Fibroblast of gingiva (primary cell): ENCODE data around the gene NOD2.

Experiments
- DNase-seq: peaks from one replicate; pipeline ENCODE4 v3.0.0-alpha.2; 2011; ENCODE audit warnings: low read depth

Gene NOD2

DNA sequence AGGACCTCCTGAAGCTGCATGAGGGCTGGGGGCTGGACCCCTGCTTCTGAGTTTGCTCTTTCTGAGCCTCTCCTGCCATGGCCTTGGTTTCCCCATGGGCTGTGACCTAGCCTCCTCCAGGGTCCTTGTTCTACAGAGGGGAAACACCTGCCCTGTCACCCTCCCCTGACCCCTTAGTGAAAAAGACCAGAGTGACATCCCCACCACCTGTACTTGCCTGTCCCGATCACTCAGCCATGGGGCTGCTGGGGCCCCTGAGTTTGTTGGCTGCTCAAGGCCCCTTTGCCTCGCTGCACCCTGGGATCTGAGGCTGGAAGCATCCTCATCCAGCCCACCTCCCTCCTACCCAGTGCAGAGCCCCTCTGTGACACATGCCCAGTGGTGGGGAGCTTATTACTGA is 800 bp downstream of the NOD2 start:
- no peak for DNase-seq

DNA sequence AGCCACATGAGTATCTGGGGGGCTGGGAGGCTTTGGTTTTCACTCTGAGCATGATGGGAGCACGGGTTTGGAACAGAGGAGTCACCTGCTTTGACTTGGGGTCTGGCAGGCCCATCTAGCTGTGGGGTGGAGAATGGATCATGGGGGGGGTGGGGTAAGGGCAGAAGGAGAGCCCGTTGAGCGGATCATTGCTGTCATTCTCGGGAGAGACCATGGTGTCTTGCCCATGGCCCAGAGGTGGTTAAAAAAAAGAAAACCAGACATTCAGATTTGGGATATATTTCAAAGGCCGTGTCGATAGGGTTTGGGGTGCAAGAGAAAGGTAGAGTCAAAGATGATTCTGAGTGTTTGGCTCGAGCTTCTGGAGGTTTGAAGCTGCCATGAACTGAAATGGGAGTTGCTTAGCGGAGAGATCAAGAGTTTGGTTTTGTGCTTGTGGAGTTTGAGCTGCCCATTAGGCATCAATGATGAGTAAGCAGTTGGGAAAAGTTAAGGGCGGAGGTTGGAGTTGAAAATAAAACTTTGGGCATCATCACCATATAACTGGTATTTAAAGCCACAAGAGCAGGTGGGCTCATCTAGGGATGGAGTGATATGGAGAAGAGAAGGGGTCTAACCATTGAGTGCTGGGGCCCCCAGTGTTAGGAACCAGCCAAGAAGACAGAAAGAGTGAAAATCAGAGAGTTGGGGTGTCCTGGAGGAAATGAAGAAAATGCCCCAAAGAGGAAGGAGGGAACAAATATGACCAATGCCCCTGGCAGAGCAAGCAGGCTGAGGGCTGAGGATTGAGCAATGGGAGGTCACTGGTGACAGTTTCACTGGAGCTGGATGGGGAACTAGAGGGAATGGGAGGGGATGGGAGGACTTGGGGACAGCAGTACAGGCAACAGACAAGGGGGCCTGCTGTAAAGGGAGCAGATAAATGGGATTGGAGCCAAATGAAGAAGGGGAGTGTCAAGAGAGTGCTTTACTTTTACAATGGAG is 1.9 kb downstream of the NOD2 start:
- DNase-seq, result no peak

DNA sequence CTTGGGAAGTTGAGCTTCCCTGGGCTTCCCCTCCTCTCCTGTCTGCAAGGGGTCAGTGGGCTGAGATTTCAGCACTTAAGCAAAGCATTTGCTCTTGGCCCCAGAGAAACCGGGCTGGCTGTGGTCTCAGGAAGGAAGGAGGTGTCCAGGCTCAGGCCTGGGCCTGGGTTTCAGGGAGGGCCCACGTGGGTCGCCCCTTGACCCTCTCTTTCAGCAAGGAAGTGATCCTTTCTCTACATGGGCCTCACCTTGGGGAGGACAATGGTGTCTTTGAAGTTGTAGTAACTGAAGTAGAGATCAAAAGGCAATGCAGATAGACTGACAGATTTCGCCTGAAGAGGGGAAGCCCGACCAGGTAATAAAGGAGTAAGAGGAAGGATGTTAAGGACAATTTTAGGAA is 2.7 kb downstream of the NOD2 start:
- DNase-seq, result no peak

DNA sequence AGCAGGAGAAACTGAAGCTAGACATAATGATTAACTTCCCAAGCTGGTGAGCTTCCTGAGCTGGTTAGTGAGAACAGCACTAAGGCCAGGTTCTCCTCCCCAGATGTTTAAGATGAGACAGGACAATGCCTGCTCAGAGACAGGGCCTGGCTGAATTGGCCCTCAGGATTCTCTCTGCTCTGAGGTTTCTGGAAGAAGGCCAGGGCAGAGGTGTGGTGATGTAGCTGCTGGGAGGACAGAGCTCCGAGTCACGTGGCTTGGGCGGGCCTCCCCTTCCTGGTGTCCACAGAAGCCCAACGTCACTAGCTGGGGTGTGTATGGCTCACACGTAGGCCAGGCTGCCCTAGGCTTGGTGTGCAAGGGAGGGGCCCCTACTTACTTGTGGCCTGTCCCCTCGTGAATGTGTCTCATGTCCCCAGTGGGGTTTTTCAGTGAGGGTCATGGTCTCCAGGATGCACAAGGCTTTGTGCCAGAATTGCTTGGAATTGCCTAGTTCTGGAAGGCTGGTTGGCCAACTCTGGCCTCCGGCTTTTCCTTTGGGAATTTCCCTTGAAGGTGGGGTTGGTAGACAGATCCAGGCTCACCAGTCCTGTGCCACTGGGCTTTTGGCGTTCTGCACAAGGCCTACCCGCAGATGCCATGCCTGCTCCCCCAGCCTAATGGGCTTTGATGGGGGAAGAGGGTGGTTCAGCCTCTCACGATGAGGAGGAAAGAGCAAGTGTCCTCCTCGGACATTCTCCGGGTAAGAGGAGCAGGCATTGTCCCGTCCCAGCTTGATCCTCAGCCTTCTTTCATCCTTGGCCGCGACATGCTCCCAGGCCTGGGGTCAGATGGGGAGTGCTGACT is 3.4 kb downstream of the NOD2 start:
- DNase-seq, result peak; percentile 21

DNA sequence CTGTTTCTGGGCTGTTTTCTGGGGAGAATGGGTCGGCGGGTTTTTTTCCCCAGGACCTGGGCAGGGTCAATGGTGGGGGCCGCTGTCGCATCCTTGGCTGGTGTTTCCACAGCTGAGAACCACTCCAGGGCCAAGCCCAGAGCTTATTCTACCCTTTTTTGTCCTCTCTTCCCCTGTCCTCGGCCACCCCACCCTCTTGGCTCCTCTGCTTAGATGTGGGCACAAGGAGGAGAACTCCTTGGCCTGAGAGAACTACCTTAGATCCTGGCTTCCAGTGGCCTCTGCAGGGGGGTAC is 4.0 kb downstream of the NOD2 start:
- no peak for DNase-seq

DNA sequence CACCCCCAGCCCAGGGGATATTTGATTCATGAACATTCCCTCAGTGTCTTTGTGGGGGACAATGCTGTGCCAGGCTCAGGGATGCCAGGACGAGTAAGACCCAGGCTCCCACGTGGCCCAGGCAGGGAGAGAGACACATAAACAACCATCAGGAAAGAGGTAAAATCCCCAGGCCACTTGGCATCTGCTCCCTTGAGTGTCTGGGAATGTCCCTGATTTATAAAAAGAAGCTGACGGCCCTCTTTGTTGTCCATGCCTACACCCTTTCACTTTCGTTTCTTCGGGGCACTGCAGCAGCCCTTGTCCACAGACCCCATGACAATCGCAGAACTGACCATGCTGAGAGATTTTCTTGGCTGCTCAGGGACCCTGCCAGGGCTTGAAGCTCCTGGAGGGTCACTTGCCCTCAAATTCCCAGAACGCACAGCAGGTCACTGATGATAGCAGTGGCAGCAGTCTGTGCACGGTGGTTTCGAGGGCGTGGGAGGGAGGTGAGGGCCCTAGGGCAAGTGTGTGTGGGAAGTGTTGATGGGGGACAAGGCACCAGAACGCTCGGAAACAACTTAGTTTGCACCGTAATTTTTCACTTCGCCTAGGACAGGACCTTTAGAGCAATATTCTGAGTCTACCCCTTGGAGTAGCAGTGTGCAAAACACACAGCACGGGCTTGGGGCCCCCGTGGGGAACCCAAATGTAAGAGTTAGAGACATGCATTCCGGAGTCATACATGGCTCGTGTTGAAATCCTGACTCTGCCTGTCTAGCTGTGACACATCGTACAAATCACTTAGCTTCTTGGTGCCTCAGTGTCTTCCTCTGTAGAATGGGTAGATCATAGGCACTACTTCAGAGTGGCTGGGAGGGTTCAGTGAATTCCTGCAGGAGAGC is 4.7 kb downstream of the NOD2 start:
- DNase-seq, result peak; percentile 33

DNA sequence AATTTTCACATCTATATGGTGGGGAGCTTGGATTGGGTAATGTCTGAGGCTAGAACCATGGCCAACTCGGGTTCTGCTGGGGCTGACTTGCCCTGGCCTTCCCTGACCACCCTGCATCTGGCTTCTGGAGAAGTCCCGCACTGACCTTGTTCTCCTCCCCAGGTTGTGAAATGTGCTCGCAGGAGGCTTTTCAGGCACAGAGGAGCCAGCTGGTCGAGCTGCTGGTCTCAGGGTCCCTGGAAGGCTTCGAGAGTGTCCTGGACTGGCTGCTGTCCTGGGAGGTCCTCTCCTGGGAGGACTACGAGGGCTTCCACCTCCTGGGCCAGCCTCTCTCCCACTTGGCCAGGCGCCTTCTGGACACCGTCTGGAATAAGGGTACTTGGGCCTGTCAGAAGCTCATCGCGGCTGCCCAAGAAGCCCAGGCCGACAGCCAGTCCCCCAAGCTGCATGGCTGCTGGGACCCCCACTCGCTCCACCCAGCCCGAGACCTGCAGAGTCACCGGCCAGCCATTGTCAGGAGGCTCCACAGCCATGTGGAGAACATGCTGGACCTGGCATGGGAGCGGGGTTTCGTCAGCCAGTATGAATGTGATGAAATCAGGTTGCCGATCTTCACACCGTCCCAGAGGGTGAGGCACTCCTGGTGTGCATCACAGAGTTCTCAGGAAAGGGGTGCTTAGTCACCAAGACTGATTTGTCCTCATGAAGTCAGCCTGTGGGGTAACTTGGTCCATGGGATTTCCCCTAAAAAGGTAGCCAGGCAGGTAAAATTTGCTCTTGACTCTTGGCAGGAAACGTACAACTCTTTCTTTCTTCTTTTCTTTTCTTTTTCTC is 6.1 kb downstream of the NOD2 start:
- DNase-seq, result peak; percentile 29

DNA sequence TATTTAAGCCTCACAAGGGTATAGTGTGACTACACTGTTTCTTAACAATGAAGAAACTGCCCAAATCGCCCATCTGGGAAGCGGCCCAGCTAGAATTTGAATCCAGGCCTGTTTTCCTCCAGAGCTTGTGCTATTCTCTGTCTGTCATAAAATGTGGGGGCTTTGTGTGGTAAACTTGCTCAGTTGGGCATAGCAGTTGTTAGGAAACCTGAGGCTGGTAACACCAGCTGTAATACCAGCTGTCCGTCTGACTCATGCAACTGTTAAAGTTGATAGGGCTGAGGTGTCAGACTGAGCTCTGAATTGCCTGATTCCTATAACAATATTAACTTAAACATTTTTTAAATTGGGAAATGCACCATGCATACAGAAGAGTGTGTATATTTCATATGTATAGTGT is 9.3 kb downstream of the NOD2 start:
- DNase-seq, result no peak

DNA sequence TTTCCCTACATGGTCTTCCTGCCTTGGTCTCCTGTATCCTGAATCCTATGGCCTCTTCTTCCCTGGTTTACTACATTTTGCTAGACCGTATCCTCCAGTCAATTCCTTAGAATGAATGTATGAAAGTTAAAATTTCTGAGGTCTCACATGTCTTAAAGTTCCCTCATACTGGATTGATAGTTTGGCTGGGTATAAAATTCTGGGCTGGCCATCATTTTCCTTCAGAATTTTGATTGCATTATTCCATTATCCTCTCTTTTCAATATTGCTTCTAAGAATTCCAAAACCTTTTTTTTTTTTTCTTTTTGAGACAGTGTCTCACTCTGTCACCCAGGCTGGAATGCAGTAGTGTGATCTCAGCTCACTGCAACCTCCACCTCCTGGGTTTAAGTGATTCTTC is 10.8 kb downstream of the NOD2 start:
- DNase-seq, result no peak

DNA sequence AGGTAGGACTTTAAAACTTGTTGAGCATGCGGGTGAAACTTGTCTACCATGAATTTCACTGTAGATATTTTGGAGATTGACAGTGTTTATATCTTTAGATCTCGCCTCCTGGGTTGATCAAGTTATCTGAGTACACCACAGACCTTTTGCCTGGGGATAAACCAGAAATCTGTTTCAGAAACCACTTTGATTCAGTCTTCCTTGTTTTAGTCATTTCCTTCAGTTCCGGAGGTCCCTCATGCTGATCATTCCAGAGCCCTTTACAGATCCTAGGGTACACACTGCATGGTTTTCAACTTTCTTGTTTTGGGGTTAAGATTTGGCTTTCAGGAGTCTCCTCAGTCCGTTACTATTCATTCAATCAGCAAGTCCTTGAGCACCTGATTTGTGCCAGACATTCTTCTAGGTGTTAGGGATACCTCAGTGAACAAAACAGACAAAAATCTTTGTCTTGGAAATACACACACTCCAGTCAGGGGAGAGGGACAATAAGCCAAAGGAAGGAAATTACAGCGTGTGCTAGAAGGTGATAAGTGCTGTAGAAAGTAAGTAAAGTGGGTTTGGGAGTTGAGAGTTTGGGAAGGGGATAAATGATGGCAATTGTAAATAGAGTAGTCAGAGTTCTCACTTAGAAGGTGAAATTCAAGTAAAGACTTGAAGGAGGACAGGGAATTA is 12.2 kb downstream of the NOD2 start:
- DNase-seq, result no peak

DNA sequence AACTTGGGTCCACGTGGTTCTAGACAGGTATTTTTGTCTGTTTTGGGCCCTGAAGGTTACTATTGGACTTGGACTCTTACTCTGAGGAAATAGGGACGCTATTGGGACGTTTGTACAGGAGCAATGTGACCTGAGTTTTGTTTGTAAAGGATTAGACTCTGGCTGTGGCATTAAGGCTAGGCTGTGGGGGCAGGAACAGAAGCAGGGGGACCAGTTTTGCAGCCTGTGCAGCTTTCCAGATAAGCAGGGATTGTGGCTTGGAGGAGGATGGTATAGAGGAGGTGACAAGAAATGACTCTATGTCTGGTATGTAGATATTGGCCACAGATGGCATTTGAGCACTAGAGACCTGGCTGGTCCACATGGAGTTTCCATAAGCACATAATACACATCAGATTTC is 12.8 kb downstream of the NOD2 start:
- DNase-seq, result no peak

DNA sequence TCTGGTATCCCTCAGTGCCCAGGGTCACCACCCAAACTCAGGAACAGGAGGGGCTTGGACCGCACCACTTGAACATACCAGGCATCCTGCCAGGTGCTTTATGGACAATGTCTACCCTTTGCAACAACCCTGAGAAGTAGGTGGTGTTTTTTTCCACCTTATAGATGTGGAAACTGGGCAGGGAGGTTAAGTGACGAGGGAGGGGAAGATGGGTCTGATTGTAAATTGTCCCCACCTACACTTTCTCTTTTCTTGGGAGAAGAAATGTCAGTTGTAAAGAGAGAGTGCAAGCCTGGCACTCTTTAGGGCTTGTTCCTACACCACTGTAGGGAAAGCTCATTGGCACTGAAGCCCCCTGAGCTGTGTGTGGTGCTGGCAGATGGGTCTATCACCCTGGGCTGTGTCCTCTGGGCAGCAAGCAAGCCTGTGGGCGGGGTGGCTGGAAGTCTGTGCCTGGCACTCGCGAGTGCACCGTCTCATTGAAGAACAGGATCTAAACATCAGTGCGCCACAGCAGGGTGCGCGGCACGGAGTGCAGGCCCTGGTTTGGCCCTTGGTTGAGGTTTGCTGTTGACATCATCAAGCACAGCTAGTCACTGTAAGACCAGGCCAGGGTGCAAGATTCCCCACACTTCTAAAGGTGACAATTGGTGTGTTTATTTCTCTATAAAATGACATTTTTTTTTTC is 15.1 kb downstream of the NOD2 start:
- DNase-seq, result no peak

DNA sequence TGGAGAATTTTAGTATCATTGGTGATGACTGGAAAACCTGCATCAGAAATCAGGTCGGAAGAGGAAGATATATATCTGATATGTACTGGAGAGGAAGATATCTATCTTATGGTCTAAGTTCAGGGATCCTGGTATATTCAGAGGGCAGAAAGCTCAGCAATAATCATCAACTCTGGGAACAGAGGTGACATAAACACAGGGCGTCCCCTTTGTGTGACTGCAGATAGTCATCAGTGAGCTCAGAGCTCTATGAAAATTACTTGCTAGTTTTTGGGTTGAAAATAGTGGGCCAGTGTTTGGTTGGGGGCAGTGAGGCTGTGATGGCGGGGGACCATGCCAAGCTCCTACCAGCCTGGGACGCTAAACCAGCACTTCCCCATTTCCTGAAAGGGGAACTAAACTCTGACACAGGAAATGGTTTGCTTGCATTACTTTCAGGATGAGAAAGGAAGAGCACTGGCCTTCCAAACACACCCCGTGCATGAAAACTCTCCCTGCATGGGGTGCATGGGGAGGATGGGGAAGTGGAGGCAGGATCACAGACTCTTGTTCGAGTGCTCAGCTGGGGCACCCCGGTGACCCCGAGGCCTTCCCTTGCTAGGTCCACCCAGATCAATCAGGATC is 15.8 kb downstream of the NOD2 start:
- no peak for DNase-seq

DNA sequence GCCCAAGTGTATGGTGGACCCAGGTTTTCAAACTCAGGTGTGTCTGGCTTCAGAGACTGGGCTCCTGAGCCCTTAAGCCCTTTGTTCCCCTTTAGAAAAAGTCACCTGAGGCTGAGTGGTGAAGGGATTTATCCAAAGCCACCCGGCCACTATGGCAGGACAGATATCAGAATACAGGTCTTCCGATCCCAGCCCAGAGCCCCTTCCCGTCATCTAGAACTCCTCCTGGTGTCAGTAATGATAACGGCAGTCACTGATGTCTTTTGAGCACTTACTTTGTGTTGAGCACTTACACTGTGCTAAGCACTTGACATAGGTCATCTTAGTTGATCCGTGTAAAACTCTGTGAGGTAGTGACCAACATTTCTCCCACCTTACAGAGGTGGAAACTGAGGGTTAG is 16.6 kb downstream of the NOD2 start:
- no peak for DNase-seq

DNA sequence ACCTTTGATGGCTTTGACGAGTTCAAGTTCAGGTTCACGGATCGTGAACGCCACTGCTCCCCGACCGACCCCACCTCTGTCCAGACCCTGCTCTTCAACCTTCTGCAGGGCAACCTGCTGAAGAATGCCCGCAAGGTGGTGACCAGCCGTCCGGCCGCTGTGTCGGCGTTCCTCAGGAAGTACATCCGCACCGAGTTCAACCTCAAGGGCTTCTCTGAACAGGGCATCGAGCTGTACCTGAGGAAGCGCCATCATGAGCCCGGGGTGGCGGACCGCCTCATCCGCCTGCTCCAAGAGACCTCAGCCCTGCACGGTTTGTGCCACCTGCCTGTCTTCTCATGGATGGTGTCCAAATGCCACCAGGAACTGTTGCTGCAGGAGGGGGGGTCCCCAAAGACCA is 17.6 kb downstream of the NOD2 start:
- no peak for DNase-seq

DNA sequence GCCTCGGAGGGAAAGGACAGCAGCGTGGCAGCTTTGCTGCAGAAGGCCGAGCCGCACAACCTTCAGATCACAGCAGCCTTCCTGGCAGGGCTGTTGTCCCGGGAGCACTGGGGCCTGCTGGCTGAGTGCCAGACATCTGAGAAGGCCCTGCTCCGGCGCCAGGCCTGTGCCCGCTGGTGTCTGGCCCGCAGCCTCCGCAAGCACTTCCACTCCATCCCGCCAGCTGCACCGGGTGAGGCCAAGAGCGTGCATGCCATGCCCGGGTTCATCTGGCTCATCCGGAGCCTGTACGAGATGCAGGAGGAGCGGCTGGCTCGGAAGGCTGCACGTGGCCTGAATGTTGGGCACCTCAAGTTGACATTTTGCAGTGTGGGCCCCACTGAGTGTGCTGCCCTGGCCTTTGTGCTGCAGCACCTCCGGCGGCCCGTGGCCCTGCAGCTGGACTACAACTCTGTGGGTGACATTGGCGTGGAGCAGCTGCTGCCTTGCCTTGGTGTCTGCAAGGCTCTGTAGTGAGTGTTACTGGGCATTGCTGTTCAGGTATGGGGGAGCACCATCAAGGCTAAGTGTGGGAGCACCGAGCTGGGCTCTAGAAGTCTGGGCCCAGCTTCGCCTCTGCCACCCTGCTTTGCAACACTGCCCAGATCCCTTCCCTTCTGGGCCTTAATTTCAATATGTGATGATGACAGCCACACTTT is 18.6 kb downstream of the NOD2 start:
- DNase-seq, result peak; percentile 17

DNA sequence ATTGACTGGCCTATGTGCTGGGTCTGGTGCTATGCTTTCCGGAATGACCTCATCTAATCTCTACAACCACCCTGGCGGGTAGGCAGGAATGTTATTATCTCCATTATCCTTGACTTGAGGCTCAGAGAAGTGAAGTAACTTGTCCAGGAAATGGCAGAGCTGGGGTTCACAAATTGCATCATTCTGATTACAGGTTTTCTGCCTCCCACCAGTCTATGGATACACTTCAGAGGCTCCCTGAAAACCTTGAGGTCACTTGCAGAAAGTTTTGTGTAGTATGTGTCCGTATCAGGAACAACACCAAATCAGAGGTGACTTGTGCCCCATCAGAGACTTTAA is 19.1 kb downstream of the NOD2 start:
- no peak for DNase-seq

DNA sequence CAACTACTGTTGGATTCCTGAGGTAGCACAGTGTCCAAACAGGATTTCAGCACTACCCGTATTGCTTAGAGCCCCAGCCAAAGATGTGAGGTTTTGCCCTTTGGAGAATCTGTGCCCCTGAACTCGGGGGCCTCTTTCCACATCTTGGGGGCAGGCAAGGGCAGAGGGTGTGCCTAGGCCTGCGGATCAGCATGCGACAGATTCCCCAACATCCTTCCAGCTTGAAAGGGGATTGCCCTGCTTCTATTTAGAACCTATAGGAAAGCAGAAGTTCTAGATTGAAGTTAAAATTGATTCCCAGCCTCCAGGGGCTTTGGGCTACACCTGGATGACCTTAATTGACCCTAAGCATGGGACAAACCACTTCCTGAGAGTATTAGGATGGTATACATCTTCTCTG is 19.6 kb downstream of the NOD2 start:
- DNase-seq, result no peak

DNA sequence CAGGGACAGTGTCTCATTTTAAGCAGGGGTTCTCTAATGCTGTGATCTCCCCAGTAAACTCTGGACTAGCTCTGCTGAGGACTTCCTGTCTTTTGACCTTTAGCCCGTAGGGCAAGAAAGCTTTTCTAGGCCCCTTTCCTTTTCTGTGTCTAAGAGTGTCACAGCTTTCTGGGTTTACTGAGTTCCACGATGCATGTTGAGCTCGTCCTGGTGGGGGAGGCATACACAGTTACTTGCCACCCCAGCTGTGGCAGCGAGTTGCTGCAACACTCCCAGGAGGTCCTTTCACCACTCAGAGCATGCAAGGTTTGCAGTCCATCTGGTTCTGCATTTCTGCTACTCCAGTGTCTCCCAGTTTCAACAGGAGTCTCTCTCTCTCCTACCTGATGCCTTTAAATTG is 23.7 kb downstream of the NOD2 start:
- DNase-seq, result no peak
